ENCODE data around the gene IPO4. TPM values are rescaled to one million over a fixed set of nuclear protein-coding genes. Genes with fewer than 3 reads are reported as not detected.

Gene IPO4
- total and polyA plus RNA-seq, 2 of the 8 experiments (the other 6 are each of a cell fraction or from before 2014, with no cell fraction given), result 55.5 to 108 TPM

DNA sequence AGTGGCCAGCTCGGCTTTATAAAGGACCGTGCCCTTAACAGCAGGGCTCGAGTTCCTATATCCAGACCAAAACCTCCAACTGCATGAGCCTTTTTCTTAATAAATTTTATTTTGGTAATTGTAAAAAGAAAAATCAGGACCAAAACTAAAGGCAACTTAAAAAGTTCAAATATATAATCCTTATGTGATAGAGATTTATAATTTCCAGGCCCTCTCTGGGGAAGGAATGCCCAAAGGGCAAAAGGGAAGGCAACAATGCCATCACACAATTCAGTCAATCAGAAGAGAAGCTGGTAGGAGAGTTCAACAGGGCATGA lies 401 bp upstream of the IPO4 start:
- peaks cover 0 to 7% (median 4%) of the 10 kb centered on the region in 4 experiments; a peak in 6 of 7 replicates for H3K4me1 ChIP-seq (replicated peaks in 1 of 4; ENCODE audit: control insufficient read depth in 3 of 4, insufficient read depth in 4 of 4, low read length in 3 of 4)
- peaks cover 5% of the 10 kb centered on the region for H3K23me2 ChIP-seq (ENCODE audit: low read depth, low read length)
- no peak overlapping the region for H4K5ac ChIP-seq (ENCODE audit: insufficient read length, low read depth, low read length)
- H3K4me2 ChIP-seq (ENCODE audit: insufficient read depth in 1 of 2, low read depth in 2 of 2, low read length in 2 of 2), result peak overlapping the region; percentile 41 to 70
- H2BK20ac ChIP-seq (ENCODE audit: low read length), result no peak overlapping the region
- ChIA-PET CTCF (ENCODE audit: partially characterized antibody) (interaction anchor here (0.8 to 4.1 kb wide), 4 partner anchors 24 to 118 kb away, joined by 3 to 16 read pairs (median 4); partner anchors contain the start of genes CHMP4A, CIDEB, DHRS1 and IRF9), POLR2A (ENCODE audit: partially characterized antibody) (interaction anchor here (0.5 to 7.9 kb wide), 18 partner anchors 8 to 94 kb away, joined by 3 to 158 read pairs (median 4); partner anchors contain the start of genes CHMP4A, EMC9, IRF9 and MDP1)
- H3K79me2 ChIP-seq (ENCODE audit: control insufficient read depth in 1 of 2, insufficient read depth in 2 of 2, low read length in 2 of 2), result peaks cover 0 to 13% of the 10 kb centered on the region in 2 experiments; a peak in 2 of 4 replicates
- no peak overlapping the region for H3K18ac ChIP-seq (ENCODE audit: extremely low read depth, low read length)
- WGBS, 2 experiments (ENCODE audit: extremely low coverage in 1 of 2, insufficient coverage in 1 of 2, insufficient read length in 1 of 2, insufficient replicate concordance in 2 of 2, low coverage in 1 of 2, low lambda C conversion rate in 2 of 2, missing lambda C conversion rate in 1 of 2), result 25% methylated on average over 3 of the region's 3 CpGs; no CpG with 5 or more reads in 1 of the 2 experiments
- no peak overlapping the region for H2BK5ac ChIP-seq (ENCODE audit: low read depth, low read length)
- H3K79me1 ChIP-seq (ENCODE audit: low read depth, low read length), result peaks cover 12% of the 10 kb centered on the region
- H3K27me3 ChIP-seq (replicated peaks in 1 of 4; ENCODE audit: control insufficient read depth in 3 of 4, extremely low read depth in 1 of 4, insufficient read depth in 3 of 4, low read length in 3 of 4), result no peaks in the 10 kb centered on the region
- no peak overlapping the region for H4K8ac ChIP-seq (ENCODE audit: extremely low read depth, insufficient read depth, low read length)
- no peak overlapping the region for H3K27ac ChIP-seq (ENCODE audit: low read depth, low read length)
- H2BK15ac ChIP-seq (ENCODE audit: low read length), result 0 out of 2 replicates have a peak overlapping the region, but pooled peaks have one; percentile 89
- no peak overlapping the region for H3K14ac ChIP-seq (ENCODE audit: insufficient read length)
- 0 out of 7 replicates have a peak overlapping the region, but pooled peaks of 1 of the 4 experiments have one; percentile 42 for H3K9ac ChIP-seq (replicated peaks in 1 of 4; ENCODE audit: extremely low read depth in 1 of 4, low read depth in 3 of 4, low read length in 3 of 4)
- FAIRE-seq (no peak), DNase-seq (ENCODE audit: low read depth in 1 of 2, low spot score in 2 of 2) (no peak)
- no peak overlapping the region for H2AFZ ChIP-seq (ENCODE audit: low read length)
- H3K4ac ChIP-seq (replicated peaks; ENCODE audit: insufficient read length, low read depth, low read length), result no peak overlapping the region
- no peak overlapping the region for H3K56ac ChIP-seq (replicated peaks; ENCODE audit: insufficient read length, low read depth, low read length)
- H3K4me3 ChIP-seq (ENCODE audit: extremely low read depth in 1 of 4, insufficient read depth in 2 of 4, low read depth in 3 of 4, low read length in 4 of 4), result peak overlapping the region; percentile 5 to 91 (median 81); a peak in 7 of 8 replicates
- no peak overlapping the region for H4K91ac ChIP-seq (replicated peaks; ENCODE audit: insufficient read length, low read length)
- no peak overlapping the region for H2BK120ac ChIP-seq (replicated peaks; ENCODE audit: low read depth, low read length)
- H4K20me1 ChIP-seq (replicated peaks in 1 of 2; ENCODE audit: control insufficient read depth in 1 of 2, insufficient read depth in 2 of 2, low read length in 2 of 2), result peaks cover 0 to 16% of the 10 kb centered on the region in 2 experiments
- H3K9me3 ChIP-seq (ENCODE audit: insufficient read depth in 2 of 2, low read depth in 1 of 2, low read length in 1 of 2), result no peaks in the 10 kb centered on the region
- H3K23ac ChIP-seq (ENCODE audit: insufficient read length), result no peak overlapping the region
- no peak overlapping the region for H2AK5ac ChIP-seq (ENCODE audit: low read depth, low read length)
- peaks cover 17 to 35% (median 32%) of the 10 kb centered on the region in 4 experiments; a peak in 7 of 8 replicates for H3K36me3 ChIP-seq (ENCODE audit: control insufficient read depth in 2 of 4, insufficient read depth in 4 of 4, low read length in 3 of 4)
- no peak overlapping the region for H2BK12ac ChIP-seq (ENCODE audit: low read depth, low read length)
- TF ChIP-seq POLR2A (IDR thresholded peaks at IDR 0.05; ENCODE audit: control extremely low read depth in 1 of 2, low read depth in 2 of 2, low read length in 2 of 2) (no peak), NANOG (IDR thresholded peaks at IDR 0.05; ENCODE audit: insufficient read depth, low read depth, low read length, poor library complexity, severe bottlenecking) (no peak), RFX5 (IDR thresholded peaks at IDR 0.05; ENCODE audit: borderline replicate concordance, low read depth, low read length) (no peak), GABPA (IDR thresholded peaks at IDR 0.05; ENCODE audit: borderline replicate concordance, insufficient read depth, low read length) (no peak), CREB1 (IDR thresholded peaks at IDR 0.05) (no peak), SP4 (IDR thresholded peaks at IDR 0.05; ENCODE audit: low read length) (no peak), ZNF274 (IDR thresholded peaks at IDR 0.05; ENCODE audit: borderline replicate concordance, extremely low read depth, low read length) (no peak), YY1 (IDR thresholded peaks at IDR 0.05; ENCODE audit: low read depth, low read length) (no peak), BACH1 (IDR thresholded peaks at IDR 0.05; ENCODE audit: low read length) (no peak), ASH2L (IDR thresholded peaks at IDR 0.05; ENCODE audit: low read length) (no peak), RXRA (IDR thresholded peaks at IDR 0.05; ENCODE audit: insufficient read depth, low read depth, low read length) (no peak)
- TF ChIP-seq, protein P1, sequence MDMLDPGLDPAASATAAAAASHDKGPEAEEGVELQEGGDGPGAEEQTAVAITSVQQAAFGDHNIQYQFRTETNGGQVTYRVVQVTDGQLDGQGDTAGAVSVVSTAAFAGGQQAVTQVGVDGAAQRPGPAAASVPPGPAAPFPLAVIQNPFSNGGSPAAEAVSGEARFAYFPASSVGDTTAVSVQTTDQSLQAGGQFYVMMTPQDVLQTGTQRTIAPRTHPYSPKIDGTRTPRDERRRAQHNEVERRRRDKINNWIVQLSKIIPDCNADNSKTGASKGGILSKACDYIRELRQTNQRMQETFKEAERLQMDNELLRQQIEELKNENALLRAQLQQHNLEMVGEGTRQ (IDR thresholded peaks at IDR 0.05; ENCODE audit: low read length), result no peak

Measured in H1 (cell line).